ENCODE results near the gene PEX5L.

The PEX5L gene

DNA sequence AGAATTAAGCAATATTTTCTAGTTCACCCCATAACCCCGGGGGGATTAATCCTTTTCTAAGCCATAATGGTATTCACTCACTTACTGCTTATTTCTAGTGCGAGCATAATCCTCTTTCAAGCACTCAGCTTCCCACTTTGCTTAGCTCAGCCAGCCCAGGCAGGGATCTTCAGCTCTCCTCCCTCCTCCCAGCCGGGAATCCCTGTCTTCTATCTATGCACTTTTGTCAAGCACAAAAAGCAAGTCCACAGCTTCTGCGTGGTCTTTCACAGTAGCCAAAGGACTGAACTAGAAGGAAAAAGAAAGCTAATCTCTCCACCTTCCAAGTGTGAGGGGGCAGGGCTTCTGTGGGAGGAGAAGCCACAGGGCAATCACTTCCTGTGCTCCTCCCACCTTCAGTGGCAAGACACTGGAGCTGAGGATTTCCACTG, 62.8 kb downstream of the PEX5L start:
- no peak for TF ChIP-seq GATA3 (IDR thresholded peaks at IDR 0.05; ENCODE audit: low read depth, low read length)
- TF ChIP-seq GATA2 (IDR thresholded peaks at IDR 0.05; ENCODE audit: low read depth, low read length): no peak

DNA sequence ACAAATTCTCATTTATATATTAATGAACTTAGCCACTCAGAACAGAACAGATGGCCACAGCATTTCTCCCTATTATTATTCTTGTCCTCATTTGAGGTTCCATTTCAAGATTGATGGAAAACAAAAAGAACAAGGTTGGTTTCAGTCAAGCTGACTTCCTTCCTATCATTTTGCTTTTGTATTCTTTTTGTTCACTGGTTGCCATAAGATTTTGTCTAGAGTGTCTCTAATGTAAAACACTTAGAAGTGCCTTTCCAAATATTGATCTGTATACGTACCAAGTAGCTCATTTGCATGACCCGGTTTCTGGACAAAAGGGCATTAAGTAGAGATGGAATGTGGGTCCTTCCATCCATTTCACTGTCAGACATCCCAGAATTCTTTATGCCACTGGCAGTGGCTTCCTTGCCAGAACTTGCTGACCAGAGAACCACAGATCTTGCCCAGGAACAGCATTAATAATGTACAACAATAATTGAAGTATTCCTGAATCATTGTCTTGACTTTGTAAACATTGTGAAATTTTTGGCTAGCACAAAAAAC, 63.8 kb downstream of the PEX5L start:
- TF ChIP-seq GATA2 (IDR thresholded peaks at IDR 0.05; ENCODE audit: low read depth, low read length): no peak

DNA sequence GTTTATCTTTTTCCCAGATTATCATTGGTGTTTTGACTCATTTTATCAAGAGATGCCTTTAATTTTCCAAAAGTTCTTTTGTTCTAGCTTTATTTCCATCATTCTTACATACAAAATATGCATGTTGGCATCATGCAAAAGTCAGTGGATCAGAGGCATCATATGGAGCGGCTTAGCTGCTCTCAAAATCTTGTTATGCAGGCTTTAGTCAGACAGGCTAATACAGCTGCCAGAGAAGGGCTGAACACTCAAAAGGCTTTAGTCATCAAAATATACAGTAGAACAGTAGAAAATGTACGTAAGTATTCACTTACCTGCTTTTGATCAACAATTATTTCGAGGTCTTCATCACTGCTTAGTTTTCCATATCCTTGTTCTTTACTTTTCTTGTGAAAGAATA, 65.5 kb downstream of the PEX5L start:
- TF ChIP-seq GATA2 (IDR thresholded peaks at IDR 0.05; ENCODE audit: low read depth, low read length) (no peak), GATA3 (IDR thresholded peaks at IDR 0.05; ENCODE audit: low read depth, low read length) (no peak)

DNA sequence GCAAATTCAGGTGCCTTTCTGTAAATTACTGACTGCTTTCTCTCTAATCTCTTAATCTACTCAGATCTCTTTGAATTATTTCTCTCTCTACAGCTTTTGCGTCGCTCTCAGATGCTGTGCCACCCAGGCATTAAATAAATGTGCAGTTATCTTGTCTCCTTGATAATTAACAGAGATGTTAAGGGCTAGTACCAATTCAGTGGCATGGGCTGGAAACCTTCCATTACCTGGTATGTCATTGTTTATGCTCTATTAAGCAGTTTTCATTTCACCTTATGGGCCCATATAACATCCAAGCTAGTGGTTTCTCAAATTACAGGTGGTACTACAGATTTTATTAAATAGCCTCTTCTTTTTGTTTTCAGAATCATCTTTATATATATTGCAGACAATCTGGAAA, 66.0 kb downstream of the PEX5L start:
- TF ChIP-seq GATA2 (IDR thresholded peaks at IDR 0.05; ENCODE audit: low read depth, low read length): no peak
- TF ChIP-seq GATA3 (IDR thresholded peaks at IDR 0.05; ENCODE audit: low read depth, low read length): no peak

DNA sequence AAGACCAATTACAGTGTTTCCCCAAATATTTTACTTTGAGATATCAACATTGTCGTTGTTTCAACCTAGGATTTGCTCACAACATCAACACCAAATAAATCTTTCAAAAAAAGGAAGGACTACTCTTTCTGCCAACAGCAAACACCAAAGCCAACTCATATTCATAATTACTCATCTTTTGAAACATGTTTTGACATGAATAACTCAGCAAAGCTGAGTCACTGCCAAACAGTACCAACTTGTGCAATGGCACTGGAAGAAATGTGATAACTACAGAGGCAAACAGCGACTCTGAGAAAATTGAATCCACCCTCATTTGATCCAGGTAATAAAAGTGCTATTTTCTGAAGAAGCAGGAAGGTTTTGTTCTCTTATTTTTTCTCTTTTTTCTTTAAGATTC, 67.2 kb downstream of the PEX5L start:
- no peak for TF ChIP-seq GATA2 (IDR thresholded peaks at IDR 0.05; ENCODE audit: low read depth, low read length)
- TF ChIP-seq GATA3 (IDR thresholded peaks at IDR 0.05; ENCODE audit: low read depth, low read length): no peak

DNA sequence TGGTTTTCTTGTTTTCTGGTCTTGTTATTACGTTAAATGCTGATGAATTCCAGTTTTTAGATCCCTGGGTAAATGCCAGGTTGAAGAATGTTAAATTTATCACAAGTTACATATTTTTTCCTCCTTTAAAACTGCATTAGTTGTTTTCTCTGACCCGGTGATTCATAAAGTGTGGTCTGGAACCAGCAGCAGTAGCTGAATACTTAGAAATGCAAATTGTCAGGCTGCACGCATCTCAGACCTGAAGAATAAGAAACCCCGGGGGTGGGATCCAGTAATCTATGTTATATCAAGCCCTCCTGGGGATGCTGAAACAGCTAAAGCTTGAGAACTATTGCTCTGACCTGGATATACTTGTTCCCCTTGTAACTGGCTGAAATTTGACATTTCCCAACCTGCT, 69.1 kb downstream of the PEX5L start:
- TF ChIP-seq GATA2 (IDR thresholded peaks at IDR 0.05; ENCODE audit: low read depth, low read length) (no peak), GATA3 (IDR thresholded peaks at IDR 0.05; ENCODE audit: low read depth, low read length) (no peak)

DNA sequence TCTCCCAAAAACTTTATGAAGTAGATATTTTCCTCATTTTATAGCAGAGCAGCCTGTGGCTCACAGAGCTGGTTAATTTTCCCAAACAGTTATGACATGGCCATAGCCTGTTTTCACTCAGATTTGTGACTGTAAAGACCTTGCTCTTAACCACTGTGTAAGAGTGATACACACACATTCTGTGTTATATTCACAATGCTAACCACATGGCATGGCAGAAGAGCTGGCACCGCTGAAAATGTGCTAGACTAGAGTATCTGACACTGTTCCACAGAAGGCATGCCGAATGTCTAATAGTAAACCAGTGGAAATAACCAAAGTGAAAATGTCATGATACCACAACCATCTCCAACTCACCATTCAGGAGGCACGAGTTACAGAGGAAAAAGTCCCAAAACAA, 71.8 kb downstream of the PEX5L start:
- no peak for TF ChIP-seq GATA3 (IDR thresholded peaks at IDR 0.05; ENCODE audit: low read depth, low read length)
- no peak for TF ChIP-seq GATA2 (IDR thresholded peaks at IDR 0.05; ENCODE audit: low read depth, low read length)

DNA sequence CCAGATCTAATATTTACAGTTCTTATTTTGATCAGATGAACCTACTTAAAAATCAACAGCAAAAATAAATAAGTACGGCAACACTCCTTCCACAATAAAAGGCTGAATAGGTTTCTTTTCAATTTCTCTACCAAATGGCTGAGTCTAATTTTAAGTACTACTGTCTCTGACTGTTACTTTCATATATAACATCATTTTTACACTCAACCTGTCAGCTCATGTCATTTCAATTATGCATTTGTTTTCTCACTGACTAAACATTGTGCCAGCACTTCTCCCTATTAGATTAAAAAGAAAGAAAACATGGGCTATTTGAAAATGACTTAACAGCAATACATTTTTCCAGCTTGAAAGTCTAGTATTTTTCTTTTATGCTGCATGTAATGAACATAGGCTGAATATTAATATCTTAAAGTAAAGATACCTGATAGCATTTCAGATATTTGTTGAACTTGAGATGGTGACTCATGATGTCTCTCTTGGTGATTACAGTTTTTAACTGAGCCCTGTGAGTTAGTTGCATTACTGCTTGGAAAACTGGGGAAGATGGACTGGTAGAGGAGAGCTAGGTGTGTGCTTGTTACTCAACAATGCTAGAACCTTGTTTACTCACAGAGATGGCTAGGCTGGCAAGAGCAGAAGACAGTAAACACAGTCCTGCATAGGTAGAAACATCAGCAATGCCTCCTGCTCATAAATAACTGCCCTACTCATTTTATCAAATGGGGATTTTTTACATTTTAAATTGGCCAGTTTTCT, 73.9 kb downstream of the PEX5L start:
- no peak for TF ChIP-seq GATA3 (IDR thresholded peaks at IDR 0.05; ENCODE audit: low read depth, low read length)
- no peak for TF ChIP-seq GATA2 (IDR thresholded peaks at IDR 0.05; ENCODE audit: low read depth, low read length)

DNA sequence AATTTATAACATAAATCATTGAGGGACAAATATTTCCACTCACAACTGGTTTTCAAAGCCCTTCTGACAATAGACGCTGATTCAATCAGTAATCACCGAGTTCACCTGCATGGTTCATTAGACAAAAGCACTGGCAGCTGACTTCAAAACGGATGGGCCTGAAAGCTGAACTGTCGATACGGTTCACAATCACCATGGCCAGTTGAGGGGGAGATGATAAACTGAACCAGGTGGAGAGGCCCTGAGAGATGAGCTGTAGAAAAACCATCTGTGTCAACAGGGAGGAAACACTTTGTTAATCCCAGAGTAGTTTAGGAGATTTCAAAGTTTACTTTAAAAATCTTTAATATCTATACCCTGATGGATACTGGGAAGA, 75.0 kb downstream of the PEX5L start:
- no peak for TF ChIP-seq GATA2 (IDR thresholded peaks at IDR 0.05; ENCODE audit: low read depth, low read length)
- TF ChIP-seq GATA3 (IDR thresholded peaks at IDR 0.05; ENCODE audit: low read depth, low read length): no peak

DNA sequence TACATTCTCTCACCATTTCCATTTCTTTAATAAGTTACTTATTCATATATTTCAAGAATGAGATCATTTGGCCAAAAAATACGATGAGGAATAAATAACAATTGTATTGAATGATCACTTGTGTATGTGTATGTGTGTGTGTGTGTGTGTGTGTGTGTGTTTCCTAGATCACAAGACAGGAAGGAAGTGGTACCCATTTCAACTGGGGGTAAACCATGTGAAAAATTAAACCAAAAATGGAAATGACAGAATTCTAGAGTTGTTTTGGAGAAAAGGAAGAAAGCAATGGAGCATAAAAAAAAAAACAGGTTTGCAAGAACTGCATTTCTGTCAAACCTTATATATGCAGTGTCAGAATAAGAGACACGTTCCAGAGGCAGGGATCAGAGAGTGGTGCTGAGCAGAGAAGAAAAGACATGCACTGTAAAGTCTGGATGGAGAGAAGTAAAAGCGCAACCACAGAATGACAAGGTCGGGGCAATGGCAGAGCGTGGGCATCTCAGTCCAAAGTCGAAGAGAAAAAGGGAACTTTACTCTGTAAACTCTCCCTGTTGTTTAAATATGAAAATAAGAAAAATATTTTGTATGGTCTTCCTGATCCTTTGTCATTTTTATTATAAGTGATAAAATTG, 75.5 kb downstream of the PEX5L start:
- TF ChIP-seq GATA3 (IDR thresholded peaks at IDR 0.05; ENCODE audit: low read depth, low read length): no peak
- TF ChIP-seq GATA2 (IDR thresholded peaks at IDR 0.05; ENCODE audit: low read depth, low read length): no peak

DNA sequence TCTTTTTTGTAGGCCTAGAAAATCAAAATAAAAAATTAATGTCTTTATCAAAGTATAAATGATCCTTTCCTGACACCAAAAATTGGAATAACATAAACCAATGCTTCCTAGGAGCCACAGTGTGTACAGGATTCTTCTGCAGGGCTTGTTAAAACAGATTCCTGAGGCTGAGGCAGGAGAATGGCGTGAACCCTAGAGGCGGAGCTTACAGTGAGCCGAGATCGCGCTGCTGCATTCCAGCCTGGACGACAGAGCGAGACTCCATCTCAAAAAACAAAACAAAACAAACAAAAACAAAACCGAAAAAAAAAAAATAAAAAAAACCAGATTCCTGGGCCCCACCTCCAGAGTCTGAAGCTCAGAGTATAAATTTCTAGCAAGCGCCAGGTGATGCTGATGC, 78.0 kb downstream of the PEX5L start:
- TF ChIP-seq GATA2 (IDR thresholded peaks at IDR 0.05; ENCODE audit: low read depth, low read length): no peak
- TF ChIP-seq GATA3 (IDR thresholded peaks at IDR 0.05; ENCODE audit: low read depth, low read length): no peak

DNA sequence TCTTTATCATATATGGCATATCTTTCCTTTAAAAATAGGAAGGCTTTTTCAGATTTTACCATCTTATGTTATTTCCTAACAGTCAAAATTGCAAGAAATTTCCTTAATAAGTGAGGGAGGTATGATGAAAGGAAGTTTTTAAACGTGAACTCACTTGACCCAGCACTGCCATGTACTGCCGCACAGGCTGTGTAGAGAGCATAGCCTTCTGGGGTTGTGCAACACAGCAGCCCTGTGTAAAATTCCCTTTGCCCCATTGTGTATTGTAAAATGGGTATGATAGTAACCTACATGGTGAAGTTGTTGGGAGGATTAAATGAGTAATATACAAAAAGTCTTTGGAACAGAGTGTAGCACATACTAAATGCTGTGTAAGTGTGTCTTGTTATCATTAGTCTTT, 78.6 kb downstream of the PEX5L start:
- TF ChIP-seq GATA2 (IDR thresholded peaks at IDR 0.05; ENCODE audit: low read depth, low read length): no peak
- TF ChIP-seq GATA3 (IDR thresholded peaks at IDR 0.05; ENCODE audit: low read depth, low read length): no peak

DNA sequence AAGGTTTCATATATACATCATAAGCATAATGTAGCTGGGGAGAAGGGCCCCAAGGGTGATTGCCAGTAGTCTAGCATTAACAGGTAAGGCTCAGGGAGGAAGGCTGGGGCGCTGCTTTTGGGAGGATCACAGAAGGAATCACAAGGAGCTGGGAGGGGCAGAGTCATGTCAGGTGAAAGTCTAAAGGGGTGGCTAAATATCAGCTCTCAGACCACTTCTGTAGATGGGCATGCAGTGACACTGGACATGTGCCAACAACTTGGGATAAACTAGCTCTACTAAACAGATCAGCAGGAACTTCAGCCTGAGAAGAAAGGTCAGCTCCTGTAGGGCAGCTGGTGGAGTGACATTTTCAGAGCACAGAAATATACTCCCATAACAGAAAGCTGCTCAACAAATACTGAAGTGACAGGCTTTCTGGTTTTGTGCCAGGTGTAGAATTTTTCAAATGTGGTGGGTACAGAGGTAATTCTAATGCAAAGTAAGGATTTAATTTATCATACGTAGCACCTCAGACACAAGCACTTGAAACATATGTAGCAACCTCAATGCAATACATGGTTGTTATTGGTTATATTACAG, 79.4 kb downstream of the PEX5L start:
- no peak for TF ChIP-seq GATA3 (IDR thresholded peaks at IDR 0.05; ENCODE audit: low read depth, low read length)
- no peak for TF ChIP-seq GATA2 (IDR thresholded peaks at IDR 0.05; ENCODE audit: low read depth, low read length)

DNA sequence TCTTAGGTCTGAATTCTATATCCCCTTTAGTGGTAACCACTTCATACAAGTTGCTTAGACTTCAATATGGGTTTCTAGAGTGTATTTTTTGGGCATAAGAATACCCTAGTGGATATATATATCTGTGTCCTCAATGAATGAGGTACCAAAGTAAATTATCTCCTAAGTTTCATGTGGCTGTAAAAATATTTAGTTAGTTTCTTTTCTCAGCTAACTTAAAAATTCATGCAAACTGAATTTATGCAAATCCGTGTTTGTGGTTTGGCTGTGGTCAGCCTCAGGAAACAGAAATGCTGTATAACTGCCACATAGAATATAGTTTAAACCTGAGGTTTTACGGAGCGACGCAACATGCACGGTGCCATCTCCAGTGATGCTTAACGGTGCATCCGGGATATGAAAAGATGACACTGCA, 80.3 kb downstream of the PEX5L start:
- TF ChIP-seq GATA3 (IDR thresholded peaks at IDR 0.05; ENCODE audit: low read depth, low read length) (no peak), GATA2 (IDR thresholded peaks at IDR 0.05; ENCODE audit: low read depth, low read length) (no peak)

DNA sequence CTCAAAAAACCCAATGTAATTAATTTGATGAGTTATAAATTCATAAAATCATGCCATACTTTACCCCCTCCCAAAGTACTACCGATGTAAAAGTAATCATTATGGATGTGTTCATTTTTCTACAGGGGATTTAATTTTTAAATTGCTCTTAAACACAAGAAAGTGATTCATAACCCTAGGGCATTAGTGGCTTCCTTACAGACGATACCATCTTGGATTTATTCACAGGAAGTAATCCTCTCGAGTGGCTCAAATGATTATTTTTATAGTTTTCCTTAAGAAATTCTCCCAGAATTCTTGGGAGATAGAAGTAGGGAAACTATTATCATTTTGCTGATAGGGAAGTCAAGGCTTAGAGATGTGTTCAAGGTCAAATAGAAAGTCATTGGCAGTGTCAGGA, 80.9 kb downstream of the PEX5L start:
- TF ChIP-seq GATA3 (IDR thresholded peaks at IDR 0.05; ENCODE audit: low read depth, low read length) (no peak), GATA2 (IDR thresholded peaks at IDR 0.05; ENCODE audit: low read depth, low read length) (no peak)

All from SH-SY5Y (cell line).